GM15510 (cell line): ENCODE measurements around the gene MBP.

Source experiments
- POLR2A ChIP-seq: IDR thresholded peaks from 3 replicates; pipeline ENCODE4 v1.6.1; 2011; ENCODE audit warnings: borderline replicate concordance; ENCODE audit not compliant: insufficient read length; ENCODE audit errors: extremely low read depth

Gene MBP

DNA sequence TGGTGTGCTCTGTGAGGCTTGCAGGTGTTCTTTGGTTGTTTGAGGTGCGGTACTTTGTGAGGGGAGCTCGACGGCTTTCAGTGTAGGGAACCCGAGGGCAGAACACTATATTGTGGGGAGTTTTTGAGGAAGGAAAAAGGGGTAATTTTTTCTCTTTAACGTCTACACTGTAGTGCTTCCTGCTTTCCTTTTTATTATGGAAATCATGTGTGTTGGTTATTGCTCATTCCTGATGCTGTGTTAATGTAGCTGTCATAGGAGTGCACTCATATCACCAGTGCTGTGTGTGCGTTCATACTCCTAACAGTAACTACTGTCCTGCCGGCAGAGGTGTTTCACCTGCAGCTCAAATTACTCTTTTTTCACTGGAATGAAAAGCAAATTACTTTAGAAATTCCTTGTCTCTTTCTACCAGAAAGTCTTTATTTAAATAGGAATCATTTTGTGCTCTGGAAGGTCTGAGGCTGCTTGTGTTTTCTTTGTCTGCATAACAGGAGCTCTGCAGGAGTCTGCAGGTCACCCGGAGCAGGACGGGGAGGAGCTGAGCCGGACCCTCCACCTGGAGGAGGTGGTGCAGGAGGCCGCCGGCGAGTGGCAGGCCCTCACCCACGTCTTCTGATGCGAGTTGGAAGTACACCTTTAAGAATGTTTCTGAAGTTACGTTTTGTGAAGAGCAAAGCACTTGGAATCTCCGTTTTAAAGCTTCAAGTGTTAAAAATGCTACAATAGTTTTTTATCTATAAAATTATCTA is 164.7 kb downstream of the MBP start:
- no peak for TF ChIP-seq POLR2A

DNA sequence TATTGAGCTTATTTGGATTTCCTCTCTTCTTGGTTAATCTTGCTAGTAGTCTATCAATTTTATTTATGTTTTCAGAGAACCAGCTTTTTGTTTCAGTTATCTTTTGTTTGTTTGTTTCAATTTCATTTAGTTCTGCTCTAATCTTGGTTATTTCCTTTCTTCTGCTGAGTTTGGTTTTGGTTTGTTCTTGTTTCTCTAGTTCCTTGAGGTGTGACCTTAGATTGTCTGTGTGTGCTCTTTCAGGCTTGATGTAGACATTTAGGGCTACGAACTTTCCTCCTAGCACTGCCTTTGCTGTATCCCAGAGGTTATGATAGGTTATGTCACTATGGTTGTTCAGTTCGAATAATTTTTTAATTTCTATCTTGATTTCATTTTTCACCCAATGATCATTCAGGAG is 168.6 kb downstream of the MBP start:
- TF ChIP-seq POLR2A: no peak

DNA sequence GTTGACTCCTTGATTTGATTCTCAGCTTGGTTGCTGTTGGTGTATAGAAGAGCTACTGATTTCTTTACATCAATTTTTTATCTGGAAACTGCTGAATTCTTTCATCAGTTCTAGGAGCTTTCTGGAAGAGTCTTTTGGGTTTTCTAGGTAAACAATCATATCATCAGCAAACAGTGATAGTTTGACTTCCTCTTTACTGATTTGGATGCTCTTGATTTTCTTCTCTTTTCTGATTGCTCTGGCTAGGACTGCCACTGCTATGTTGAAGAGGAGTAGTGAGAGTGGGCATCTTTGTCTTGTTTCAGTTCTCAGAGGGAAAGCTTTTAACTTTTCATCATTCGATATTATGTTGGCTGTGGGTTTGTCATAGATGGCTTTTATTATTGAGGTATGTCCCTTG is 169.7 kb downstream of the MBP start:
- TF ChIP-seq POLR2A: no peak

DNA sequence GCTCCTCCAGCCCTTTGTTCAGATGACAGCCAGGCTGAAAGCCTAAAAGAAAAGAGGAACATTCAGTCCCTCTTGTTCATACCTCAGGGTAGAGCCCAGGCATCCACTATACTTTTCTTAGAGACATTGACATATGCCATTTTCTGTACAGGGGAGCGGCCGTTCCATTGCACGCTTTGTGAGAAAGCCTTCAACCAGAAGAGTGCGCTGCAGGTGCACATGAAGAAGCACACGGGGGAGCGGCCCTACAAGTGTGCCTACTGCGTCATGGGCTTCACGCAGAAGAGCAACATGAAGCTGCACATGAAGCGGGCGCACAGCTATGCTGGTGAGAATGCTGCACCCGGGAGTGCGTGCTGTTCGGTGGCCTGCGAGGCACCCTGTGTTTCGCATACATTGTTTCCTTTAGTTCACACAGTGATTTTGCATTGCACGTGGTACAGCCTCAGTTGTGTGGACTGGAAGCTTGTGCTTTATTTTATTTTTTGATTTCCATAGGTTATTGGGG is 172.0 kb downstream of the MBP start:
- TF ChIP-seq POLR2A: no peak

DNA sequence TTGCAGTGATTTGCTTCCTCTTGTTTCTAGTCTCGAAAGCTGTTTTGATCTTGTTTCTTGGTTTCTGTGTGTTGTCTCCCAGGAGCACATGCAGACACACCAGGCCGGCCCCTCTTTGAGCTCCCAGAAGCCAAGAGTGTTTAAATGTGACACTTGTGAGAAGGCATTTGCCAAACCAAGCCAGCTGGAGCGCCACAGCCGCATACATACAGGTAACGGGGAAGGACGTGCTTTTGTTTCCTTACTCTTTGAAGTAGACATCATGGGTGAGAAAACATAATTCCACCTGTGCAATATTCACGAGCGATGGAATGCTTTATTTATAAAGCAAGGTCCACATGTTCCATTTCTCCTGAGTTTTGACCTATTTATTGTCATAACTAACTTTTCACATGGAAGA is 173.0 kb downstream of the MBP start:
- TF ChIP-seq POLR2A: no peak

DNA sequence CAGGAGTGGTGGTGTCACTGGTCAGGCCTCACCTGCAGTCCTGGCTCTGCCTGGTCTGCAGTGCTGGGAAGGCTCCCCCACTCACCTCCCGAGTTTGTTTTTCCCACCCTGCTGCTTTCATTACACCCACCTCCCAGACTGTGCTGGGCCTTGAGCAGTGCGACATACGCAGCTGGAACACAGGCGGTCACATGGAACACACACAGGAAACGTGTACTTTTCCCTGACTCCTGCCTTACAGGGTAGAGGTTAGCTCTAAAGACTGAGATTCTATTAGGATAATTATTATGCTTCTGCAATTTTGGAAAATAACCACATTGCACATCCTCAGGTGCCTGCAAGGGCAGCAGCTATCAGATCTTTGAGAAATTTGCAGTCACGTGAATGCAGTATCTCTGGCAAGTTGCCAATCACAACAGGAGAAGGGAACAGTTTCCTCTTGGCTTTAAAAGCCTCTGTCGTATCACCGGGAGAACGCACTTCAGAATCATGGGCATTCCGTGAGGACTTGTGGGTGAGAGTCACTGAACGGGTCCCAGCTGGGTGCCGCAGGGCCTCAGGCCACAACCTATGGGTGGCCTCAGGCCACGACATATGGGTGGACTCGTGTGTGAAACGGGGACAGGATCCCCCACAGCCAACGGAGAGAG is 173.8 kb downstream of the MBP start:
- TF ChIP-seq POLR2A: no peak

DNA sequence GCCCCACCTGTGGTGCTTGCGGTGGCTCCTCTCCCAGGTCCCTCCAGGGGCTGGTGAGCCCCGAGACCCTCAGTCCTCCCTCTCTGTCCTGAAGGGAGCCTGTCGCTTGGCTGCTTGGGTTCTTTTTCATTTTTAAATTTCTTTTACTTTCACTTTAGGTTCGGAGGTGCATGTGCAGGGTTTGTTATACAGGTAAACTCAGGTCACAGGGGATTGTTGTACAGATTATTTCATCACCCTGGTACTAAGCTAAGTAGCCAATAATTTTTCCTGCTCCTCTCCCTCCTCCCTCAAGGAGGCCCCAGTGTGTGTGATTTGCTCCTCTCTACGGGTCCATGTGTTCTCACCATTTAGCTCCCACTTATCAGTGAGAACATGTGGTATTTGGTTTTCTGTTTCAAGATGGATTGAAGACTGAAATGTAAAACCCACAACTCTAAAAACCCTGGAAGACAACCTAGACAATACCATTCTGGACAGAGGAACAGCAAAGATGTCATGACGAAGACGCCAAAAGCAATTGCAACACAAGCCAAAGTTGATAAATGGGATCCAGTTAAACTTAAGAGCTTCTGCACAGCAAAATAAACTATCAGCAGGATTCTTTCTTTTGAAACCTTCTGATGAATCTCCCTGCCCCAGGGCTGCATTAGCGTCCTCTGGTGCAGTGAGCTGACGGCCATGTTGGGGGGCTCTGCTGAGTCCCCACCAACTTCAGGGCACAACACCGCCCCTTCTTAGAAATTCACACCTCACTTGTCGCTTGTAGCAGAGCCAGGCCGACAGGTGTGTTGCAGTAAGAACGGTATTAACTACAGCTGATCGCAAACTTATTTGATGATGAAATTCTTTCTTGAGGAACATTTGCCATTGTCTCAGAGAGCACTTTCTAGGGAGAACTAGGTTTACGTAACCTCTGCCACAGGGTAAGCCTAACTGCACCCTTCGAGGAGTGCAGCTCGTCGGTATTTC is 174.9 kb downstream of the MBP start:
- TF ChIP-seq POLR2A: no peak

DNA sequence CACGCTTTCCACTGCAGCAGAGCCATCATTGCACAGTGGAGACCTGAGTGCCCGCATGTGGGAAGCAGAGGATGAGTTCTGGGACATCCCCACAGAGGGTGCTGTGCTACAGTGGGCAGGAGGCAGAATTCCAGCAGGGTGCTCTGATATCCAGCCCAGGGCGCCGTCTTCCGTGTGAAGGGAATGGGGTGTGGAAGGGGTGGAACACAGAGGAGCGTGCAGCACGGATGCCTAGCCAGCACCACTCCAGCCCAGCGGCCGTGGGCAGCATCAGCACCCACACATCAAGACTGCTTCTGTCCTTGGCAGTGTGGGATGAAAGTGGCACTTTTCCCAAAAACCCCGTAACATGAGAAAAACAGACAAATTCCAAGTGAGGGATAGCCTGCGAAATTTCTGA is 175.9 kb downstream of the MBP start:
- no peak for TF ChIP-seq POLR2A

DNA sequence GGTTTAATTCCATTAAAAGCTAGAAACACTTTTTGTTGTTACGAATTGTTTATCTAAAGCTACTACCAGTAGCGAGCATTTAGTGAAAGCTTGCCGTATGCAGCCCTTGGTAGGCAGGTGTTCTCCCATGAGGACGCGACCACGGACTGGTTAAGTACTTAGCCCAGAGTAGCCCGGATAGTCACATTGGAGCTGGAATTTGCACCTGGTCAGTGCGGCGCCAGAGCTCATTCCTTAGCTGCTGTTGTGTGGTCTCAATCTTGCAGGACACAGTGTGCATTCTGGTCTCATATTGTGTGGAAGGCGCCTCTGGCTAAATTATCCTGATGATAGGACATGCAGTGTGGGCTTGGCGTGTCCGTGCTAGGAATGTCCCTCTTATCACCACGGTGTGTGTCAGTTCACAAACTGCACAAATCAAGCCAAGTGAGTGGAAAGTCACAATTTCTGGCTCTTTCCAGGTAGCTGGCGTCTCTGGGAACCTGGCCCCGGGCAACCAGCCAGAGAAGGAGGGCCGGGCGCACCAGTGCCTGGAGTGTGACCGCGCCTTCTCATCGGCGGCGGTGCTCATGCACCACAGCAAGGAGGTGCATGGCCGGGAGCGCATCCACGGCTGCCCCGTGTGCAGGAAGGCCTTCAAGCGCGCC is 176.9 kb downstream of the MBP start:
- TF ChIP-seq POLR2A: no peak

DNA sequence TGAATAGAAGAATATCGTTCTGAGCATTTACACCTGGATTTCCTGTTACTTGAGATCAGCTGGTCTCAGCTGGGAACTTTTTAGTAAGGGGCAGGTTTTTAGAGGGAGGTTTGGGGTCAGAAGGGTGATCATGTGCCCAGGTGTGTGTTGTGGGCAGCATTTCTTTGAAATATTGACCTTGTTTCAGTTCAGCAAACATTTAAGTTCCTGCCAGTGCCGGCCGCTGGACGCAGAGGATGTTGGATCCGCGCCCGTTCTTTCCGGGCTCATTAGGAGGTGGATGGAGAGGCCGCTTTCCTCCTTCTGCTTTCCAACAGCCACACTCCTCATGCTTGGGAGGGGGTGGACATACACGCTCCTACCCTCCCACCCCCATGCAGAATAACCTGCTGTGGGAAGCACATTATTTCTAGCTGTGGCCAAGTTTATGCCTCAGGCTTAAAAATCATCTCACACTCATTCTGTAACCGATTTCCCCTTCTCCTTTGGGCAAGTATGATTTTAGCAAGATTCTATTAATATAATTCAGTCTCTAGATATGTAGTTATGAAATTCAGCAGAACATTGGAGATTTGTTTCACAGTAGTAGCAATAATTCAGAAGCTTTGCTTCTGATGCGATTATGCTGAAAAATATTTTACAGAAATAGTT is 178.9 kb downstream of the MBP start:
- TF ChIP-seq POLR2A: no peak

DNA sequence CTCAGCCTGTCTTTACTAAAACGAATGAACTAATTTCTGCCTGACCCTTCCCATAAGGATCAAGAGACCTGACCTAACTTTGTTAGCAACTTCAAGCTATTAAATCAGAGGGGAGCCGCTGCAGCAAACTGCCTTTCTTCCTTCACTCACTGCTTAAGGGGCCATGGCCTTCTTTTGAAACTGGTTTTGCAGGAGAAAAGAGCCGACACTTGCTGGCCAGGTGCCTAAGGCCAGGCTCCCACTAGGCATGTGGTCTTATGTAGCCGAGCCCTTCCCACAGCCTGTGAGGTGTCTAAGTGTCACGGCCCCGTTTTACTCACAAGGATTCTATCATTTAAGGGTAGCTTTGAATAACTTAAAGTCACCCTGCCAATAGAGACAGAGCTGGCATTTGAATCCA is 179.4 kb downstream of the MBP start:
- TF ChIP-seq POLR2A: no peak

DNA sequence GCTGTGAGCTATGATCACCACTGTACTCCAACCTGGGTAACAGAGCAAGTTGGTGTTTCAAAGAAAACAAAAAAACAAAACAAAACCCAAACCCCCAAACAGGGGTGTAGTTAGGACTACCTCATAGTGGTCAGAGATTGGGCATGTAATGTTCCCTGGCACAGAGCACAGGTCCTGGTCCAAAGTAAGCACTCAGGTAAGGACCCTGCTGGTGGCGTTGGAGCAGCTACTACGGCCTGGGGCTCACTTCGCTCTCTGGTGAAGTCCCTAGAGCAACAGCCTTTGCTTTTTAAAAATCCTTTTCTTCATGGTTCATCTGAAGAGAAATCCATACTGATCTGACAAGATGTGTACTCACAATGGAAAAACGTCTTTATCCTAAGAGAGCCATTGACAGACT is 179.8 kb downstream of the MBP start:
- no peak for TF ChIP-seq POLR2A

DNA sequence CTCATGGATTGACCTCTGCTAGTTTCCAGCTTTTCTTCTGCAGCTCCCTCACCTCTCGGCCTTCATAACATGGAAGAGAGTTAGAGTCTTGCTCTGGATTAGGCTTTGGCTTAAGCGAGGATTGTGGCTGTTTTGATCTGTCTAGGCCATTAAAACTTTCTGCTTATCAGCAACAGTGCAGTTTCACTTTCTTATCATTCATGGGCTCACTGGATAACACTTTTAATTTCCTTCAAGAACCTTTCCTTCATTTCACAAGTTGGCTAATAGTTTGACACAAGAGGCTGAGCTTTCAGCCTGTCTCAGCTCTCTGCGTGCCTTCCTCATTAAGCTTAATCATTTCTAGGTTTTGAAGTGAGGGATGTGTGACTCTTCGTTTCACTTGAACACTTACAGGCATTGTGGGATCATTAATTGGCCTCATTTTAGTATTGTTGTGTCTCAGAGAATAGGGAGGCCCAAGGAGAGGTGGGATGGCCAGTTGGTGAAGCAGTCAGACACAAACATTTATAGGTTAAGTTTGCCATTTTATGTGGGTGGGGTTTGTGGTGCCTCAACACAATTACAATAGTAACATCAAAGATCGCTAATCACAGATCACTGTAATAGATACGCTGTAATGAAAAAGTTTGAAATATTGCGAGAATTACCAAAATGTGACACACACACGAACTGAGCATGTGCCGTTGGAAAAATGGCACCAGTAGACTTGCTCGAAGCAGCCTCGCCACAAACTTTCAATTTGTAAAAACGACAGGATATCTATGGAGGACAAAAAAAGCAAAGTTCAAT is 180.9 kb downstream of the MBP start:
- TF ChIP-seq POLR2A: no peak
